Heart left ventricle (tissue), 16 donors: Measurements from ENCODE around the gene BDH1. TPM values are rescaled to one million over a fixed set of nuclear protein-coding genes. Genes with fewer than 3 reads are reported as not detected.

Source experiments
- ATAC-seq, 4 donors: fragments of 200-7000 bp; cut with Tn5 transposase; one replicate each; pipeline ENCODE4 v1.9.1; 2020 to 2022; ENCODE audit warnings: moderate library complexity in 4 of 4, mild to moderate bottlenecking in 3 of 4, moderate number of reproducible peaks in 1 of 4
- DNase-seq, 5 donors: peaks; one replicate each; pipeline ENCODE4 v3.0.0-alpha.2; 2020
- H3K27ac ChIP-seq, 12 donors: fragments of 200-600 bp; sonication (generic) in 4 of 12; one replicate each; pipeline versions ENCODE4 v1.5.0 to v1.8.0; 2016 to 2022; ENCODE audit warnings: mild to moderate bottlenecking in 2 of 12
- H3K27me3 ChIP-seq, 9 donors: fragments of 200-600 bp; sonication (generic) in 2 of 9; one replicate each; pipeline versions ENCODE4 v1.5.1 to v1.8.0; 2016 to 2022; ENCODE audit warnings: mild to moderate bottlenecking in 3 of 9
- H3K36me3 ChIP-seq, 9 donors: fragments of 200-600 bp; sonication (generic) in 2 of 9; one replicate each; pipeline versions ENCODE4 v1.5.0 to v1.8.0; 2018 to 2022; ENCODE audit warnings: mild to moderate bottlenecking in 2 of 9
- H3K4me1 ChIP-seq, 12 donors: fragments of 200-600 bp; sonication (generic) in 4 of 12; one replicate each; pipeline versions ENCODE4 v1.5.0 to v1.8.0; 2016 to 2022; ENCODE audit warnings: mild to moderate bottlenecking in 3 of 12
- H3K4me3 ChIP-seq, 12 donors: fragments of 200-600 bp; sonication (generic) in 4 of 12; one replicate each; pipeline versions ENCODE4 v1.5.0 to v1.8.0; 2017 to 2022; ENCODE audit warnings: mild to moderate bottlenecking in 9 of 12, moderate library complexity in 4 of 12
- H3K9me3 ChIP-seq, 12 donors: fragments of 200-600 bp; sonication (generic) in 4 of 12; one replicate each; pipeline versions ENCODE4 v1.5.0 to v1.8.0; 2016 to 2022; ENCODE audit warnings: mild to moderate bottlenecking in 1 of 12
- CTCF ChIP-seq, 12 donors: fragments of 200-600 bp; sonication (generic) in 4 of 12; IDR thresholded peaks; one replicate each; pipeline versions ENCODE4 v1.5.0 to v1.8.0; 2018 to 2022; ENCODE audit warnings: antibody characterized with exemption in 12 of 12, mild to moderate bottlenecking in 5 of 12
- POLR2A ChIP-seq, 2 donors: fragments of 450-650 bp; IDR thresholded peaks; one replicate each; pipeline ENCODE4 v1.6.1; 2017; ENCODE audit warnings: antibody characterized with exemption in 2 of 2, mild to moderate bottlenecking in 2 of 2, moderate library complexity in 2 of 2
- WGBS, 4 donors: extraction: QIAGEN DNeasy Blood & Tissue Kit in 2 of 4; methylation state at CpG; one replicate each; pipeline versions ENCODE4 v1.1.5 to v1.1.7; 2013 to 2018; 5-methylcytosine and 5-hydroxymethylcytosine counted together
- intact Hi-C, 10 donors: fragments of 100-400 bp; cut with DNase I; formaldehyde crosslinking; loops; one replicate each; pipeline versions ENCODE4 v1.11.1 to v1.14.2; 2022
- polyA plus RNA-seq, 2 donors: library from polyadenylated mRNA; stranded (reverse); fragments of 200-250 nt; gene quantifications; one replicate each; pipeline ENCODE4 v1.2.3, GENCODE V29; 2013
- total RNA-seq, 9 donors: library from RNA; depleted of rRNA in 2 of 9; stranded (reverse); fragments of >200 nt in 2 of 9; fragmentation: NEBNext Ultra II Directional in 3 of 9; extraction: Animal tissue kit (Norgen Biotek cat#: 25700) in 3 of 9; gene quantifications; one replicate each; pipeline versions ENCODE4 v1.1.0 to v1.2.4, GENCODE V29; 2016 to 2023
- donor health status: ischemic (EF 13 %, LVEDD 7.1; RV severe dilation, severe dysfunction).
- donor health status: healthy with polysubstance abuse.
- donor health status: DM: no; HTN: yes; CAD: no.
- donor health status: DM: no; HTN: no; CAD: no.
- donor health status: ischemic (EF 25% LVEDD 6.9; RV normal size, moderate dysfunction).
- donor health status: ischemic (EF 25% LVEDD 5.7; RV mildly dilated, moderate dysfunction).
- donor health status: healthy.
- donor health status: DM: yes; HTN: yes; CAD: no.
- donor health status: ischemic (EF 35%, LVEDD 5.7; RV mildly dilated, moderate dysfunction).
- donor health status: nonischemic (EF 11% LVEDD 7.7; RV severe dilation, severe dysfunction).
- donor health status: DM: yes; HTN: yes; CAD: no.
- donor health status: PGD.
- donor health status: ischemic (EF 29% LVEDD 5.4; RV normal size, mild dysfunction).
- donor health status: nonischemic (EF 23%, LVEDD 6.1; RV moderate dilation, normal function).

BDH1 gene
- total and polyA plus RNA-seq, 11 donors = 19.5 to 114 (median 72.3) TPM

GRCh38 chr3:197491923-197492664 lies 63.7 kb downstream of the BDH1 start:
- ATAC-seq = no peak
- intact Hi-C loops = loop anchor here in 1 of 10 donors (10.0 kb wide), 1 partner anchor 487 kb away; no protein-coding TSS in a partner anchor
- 92 to 98% (median 95%) methylated on average over 12 of the region's 12 CpGs for WGBS, 4 donors
- TF ChIP-seq CTCF (IDR thresholded peaks at IDR 0.05) (no peak), POLR2A (IDR thresholded peaks at IDR 0.05) (no peak)
- Histone ChIP-seq H3K4me3 (no peak overlapping the region), H3K27me3 (no peaks in the 10 kb centered on the region), H3K36me3 (no peaks in the 10 kb centered on the region), H3K4me1 (peaks cover 0 to 34% (median 8%) of the 10 kb centered on the region in 12 donors), H3K27ac (no peak overlapping the region), H3K9me3 (no peaks in the 10 kb centered on the region)
- DNase-seq = no peak

- WGBS, 4 donors = 84 to 91% (median 87%) methylated on average over 7 of the region's 7 CpGs
- TF ChIP-seq POLR2A (IDR thresholded peaks at IDR 0.05) (no peak), CTCF (IDR thresholded peaks at IDR 0.05) (no peak)
- H3K9me3 ChIP-seq = no peaks in the 10 kb centered on the region
- peaks cover 0 to 32% (median 7%) of the 10 kb centered on the region in 12 donors for H3K4me1 ChIP-seq
- intact Hi-C loops = loop anchor here in 1 of 10 donors (10.0 kb wide), 1 partner anchor 487 kb away; no protein-coding TSS in a partner anchor
- H3K36me3 ChIP-seq = no peaks in the 10 kb centered on the region
- H3K4me3 ChIP-seq = no peak overlapping the region
- no peak for DNase-seq
- no peak for ATAC-seq
- no peak overlapping the region for H3K27ac ChIP-seq
- H3K27me3 ChIP-seq = no peaks in the 10 kb centered on the region
These were observed 64.3 kb downstream of the BDH1 start for GRCh38 chr3:197491478-197491877.

GRCh38 chr3:197490098-197491058 lies 65.4 kb downstream of the BDH1 start:
- no peak overlapping the region for H3K4me3 ChIP-seq
- H3K4me1 ChIP-seq = peaks cover 0 to 21% (median 5%) of the 10 kb centered on the region in 12 donors
- no peaks in the 10 kb centered on the region for H3K27me3 ChIP-seq
- ATAC-seq (no peak), DNase-seq (no peak)
- 67 to 74% (median 73%) methylated on average over 13 of the region's 13 CpGs for WGBS, 4 donors
- intact Hi-C loops = loop anchor here in 1 of 10 donors (10.0 kb wide), 1 partner anchor 486 kb away; no protein-coding TSS in a partner anchor
- H3K36me3 ChIP-seq = no peaks in the 10 kb centered on the region
- no peak overlapping the region for H3K27ac ChIP-seq
- TF ChIP-seq CTCF (IDR thresholded peaks at IDR 0.05) = no peak
- TF ChIP-seq POLR2A (IDR thresholded peaks at IDR 0.05) = no peak
- H3K9me3 ChIP-seq = no peaks in the 10 kb centered on the region
